ENCODE measurements around the gene KIT. TPM values are rescaled to one million over a fixed set of nuclear protein-coding genes. Genes with fewer than 3 reads are reported as not detected.
"Not testable (repeated sequence)": the region's sequence is repeated elsewhere in the genome, so short reads cannot be mapped to it uniquely, and the experiment has no call there.

KIT gene
- 10 to 100 TPM; 17.4 to 19.2 (median 17.8) TPM for polyA plus RNA-seq (ENCODE audit: insufficient read length in 3 of 3)

GRCh38 chr4:54657551-54658251 lies at the start of gene KIT:
TSS of gene KIT (plus strand) at chr4:54657957. CDS start at chr4:54658015, 58 bp downstream.
- peak; percentile 54 to 61 (median 54) for DNase-seq (ENCODE audit: low read depth in 3 of 3, low spot score in 2 of 3)

DNA sequence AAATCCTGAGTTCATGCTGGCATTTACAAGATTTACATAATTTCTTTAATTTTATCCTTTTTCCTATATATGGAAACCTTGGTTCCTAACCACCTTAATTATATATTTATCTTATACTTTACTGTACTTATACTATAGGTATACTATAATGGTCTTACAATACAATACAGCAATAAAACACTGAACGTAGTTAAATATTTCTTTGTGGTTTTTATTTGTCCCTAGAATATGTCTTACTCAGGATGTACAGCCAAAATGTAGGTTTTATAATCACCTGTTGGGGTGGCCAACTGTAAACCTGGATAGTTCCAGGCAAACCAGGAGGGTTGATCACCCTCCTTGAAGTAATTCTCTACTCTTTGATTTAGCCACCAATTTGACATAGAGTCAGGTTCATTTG lies 48.4 kb upstream of the KIT start:
- DNase-seq (ENCODE audit: low read depth in 3 of 3, low spot score in 2 of 3) = no peak

DNA sequence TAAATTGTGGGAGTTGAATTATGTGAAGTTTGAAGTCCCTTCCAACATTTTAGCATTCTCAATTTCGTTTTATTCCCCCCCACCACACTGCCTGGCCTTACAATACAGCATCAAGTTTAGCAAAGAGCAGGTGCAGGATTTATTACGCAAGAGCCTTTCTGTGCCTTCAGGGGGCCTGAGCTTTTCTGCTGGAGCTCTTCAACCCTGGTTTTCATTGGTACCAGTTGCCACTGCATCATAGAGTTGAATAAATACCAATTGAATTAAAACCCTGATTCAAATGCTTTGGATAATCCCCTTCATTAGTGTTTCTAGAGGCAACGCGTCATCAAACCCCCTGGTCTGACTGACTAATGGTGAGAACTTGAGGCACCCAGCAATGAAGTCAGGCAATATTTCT lies 43.6 kb upstream of the KIT start:
- no peak for DNase-seq (ENCODE audit: low read depth in 3 of 3, low spot score in 2 of 3)

- no peak for DNase-seq (ENCODE audit: low read depth in 3 of 3, low spot score in 2 of 3)
Measured at GRCh38 chr4:54620773-54621172, 37.0 kb upstream of the KIT start.

DNA sequence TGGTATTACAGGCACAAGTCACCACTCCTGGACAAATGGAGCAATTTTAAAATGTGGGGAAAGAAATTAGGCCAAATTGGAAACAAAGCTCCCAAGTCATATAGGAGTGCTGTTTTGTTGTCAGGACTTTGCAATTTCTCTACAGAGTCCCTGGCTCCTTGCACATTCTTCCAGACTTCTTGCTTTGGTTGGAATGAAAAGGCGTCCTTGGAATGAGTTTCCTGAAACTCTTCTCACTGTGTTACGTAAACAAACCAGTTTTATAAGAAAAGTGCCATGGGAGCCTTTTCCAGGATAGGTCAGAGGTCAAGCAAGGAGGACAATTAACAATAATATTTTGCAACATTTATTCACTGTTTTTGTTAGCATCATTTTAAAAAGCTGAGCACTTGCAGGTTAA lies 32.4 kb upstream of the KIT start:
- DNase-seq (ENCODE audit: low read depth in 3 of 3, low spot score in 2 of 3) = no peak

DNA sequence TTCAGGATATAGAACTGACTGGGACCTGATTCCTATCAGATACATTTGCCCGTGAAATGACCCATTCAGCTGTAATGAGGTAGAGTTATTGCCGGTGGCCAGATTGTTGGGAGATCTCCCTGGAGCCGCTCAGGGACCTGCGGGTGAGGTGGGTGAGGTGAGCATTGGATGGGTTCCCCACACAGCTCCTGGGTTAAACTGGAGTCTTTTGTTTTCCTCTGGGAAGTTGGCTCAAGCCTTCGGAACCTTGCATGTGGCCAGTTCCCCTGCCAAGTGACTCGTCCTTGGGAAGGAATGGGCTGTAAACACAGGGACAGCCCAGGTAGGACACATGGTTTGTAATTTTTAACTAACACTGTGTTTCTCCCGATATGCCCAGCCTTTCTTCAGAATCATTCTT lies 31.6 kb upstream of the KIT start:
- no peak for DNase-seq (ENCODE audit: low read depth in 3 of 3, low spot score in 2 of 3)

DNA sequence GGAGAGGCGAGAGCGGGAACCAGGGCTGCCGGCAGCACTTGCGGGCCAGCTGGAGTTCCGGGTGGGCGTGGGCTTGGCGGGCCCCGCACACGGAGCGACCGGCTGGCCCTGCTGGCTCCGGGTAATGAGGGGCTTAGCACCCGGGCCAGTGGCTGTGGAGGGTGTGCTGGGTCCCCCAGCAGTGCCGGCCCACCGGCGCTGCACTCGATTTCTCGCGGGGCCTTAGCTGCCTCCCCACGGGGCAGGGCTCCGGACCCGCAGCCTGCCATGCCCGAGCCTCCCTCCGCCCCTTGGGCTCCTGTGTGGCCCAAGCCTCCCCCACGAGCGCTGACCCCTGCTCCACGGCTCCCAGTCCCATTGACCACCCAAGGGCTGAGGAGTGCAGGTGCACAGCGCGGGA lies 25.2 kb upstream of the KIT start:
- no peak for DNase-seq (ENCODE audit: low read depth in 3 of 3, low spot score in 2 of 3)

DNA sequence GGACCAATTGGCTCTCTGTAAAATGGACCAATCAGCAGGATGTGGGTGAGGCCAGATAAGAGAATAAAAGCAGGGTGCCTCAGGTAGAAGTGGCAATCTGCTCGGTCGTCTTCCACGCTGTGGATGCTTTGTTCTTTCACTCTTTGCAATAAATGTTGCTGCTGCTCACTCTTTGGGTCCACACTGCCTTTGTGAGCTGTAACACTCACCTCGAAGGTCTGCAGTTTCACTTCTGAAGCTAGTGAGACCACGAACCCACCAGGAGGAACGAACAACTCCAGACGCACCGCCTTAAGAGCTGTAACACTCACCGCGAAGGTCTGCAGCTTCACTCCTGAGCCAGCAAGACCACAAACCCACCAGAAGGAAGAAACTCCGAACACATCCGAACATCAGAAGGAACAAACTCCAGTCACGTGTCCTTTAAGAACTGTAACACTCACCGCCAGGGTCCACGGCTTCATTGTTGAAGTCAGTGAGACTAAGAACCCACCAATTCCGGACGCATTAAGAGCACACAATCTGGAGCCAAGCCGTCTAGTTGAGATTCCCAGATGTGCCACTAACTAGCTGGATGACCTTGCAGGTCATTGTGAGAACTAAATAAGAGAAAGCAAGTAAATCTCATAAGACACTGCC lies 24.5 kb upstream of the KIT start:
- not testable (repeated sequence) for DNase-seq (ENCODE audit: low read depth in 3 of 3, low spot score in 2 of 3)

DNA sequence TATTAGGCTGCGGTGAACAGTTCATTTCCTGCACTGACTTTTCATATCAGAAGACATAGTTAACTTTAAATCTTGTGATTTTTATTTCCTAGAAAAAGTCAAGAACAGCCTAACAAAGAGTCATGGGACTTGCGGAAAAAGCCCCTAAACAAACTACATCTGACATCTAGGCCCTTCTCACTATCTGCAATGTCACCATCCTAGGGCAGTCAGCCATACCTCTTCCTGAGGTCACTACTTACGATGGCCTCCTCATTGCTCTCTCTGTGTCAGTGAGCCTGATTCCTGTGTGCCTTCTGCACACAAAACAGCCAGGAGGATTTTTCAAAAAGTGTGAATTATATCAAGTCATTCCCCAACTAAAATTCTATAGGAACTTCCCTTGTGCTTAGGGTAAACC lies 22.4 kb upstream of the KIT start:
- DNase-seq (ENCODE audit: low read depth in 3 of 3, low spot score in 2 of 3) = no peak

DNA sequence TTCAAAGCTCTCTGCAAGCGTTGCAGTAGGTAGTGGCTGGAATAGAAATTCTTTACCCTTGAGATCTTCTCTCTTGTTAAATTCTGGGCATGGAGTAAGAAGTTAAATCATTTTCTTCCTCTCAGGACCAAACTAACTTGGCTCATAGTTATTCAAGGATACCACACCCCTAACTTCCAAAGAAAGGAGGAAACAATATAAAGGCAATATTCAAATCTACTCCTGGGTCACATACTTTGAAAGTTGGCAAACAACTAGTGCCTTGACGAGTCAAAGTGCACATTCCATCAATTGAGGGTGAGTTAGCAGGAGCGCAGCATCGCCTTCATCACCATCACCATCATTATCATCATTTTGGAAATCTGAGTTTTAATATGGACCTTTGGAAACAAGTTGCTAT lies 20.4 kb upstream of the KIT start:
- no peak for DNase-seq (ENCODE audit: low read depth in 3 of 3, low spot score in 2 of 3)

DNA sequence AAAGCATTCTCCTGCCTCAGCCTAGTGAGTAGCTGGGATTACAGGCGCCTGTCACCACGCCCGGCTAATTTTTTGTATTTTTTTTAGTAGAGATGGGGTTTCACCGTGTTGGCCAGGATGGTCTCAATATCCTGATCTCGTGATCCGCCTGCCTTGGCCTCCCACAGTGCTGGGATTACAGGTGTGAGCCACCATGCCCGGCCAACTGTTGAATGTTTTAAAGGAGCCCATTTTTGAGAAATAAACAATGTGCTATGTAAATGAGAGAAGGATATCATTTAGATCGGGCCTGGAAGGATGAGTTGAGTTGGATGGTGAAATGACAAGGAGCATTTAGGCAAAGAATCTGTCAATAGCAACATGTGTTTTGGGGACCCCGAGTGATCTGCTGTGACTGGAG lies 16.7 kb upstream of the KIT start:
- DNase-seq (ENCODE audit: low read depth in 3 of 3, low spot score in 2 of 3) = not testable (repeated sequence)

GRCh38 chr4:54643172-54643571 lies 14.6 kb upstream of the KIT start:
- no peak for DNase-seq (ENCODE audit: low read depth in 3 of 3, low spot score in 2 of 3)

- no peak for DNase-seq (ENCODE audit: low read depth in 3 of 3, low spot score in 2 of 3)
Measured at GRCh38 chr4:54643958-54644751, 13.6 kb upstream of the KIT start.

GRCh38 chr4:54645830-54646229 lies 11.9 kb upstream of the KIT start:
- no peak for DNase-seq (ENCODE audit: low read depth in 3 of 3, low spot score in 2 of 3)

- DNase-seq (ENCODE audit: low read depth in 3 of 3, low spot score in 2 of 3) = no peak
Measured at GRCh38 chr4:54647070-54647469, 10.7 kb upstream of the KIT start.

DNA sequence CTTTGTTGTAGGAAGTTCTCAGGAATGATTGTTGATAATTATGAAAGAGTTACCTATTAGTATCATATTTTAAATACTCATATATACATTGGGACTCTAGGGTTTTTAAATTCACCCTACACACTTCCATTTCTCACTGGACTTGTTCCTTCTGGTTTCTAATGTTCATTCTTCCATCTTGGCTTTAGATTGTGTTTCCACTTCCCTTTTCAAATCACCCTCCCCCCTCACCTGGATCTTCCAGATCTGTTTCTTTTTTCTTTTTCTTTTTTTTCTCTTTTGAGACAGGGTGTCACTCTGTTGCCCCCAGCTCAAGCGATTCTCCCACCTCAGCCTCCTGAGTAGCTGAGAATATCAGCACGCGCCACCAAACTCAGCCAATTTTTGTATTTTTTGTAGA lies 6.7 kb upstream of the KIT start:
- no peak for DNase-seq (ENCODE audit: low read depth in 3 of 3, low spot score in 2 of 3)

DNA sequence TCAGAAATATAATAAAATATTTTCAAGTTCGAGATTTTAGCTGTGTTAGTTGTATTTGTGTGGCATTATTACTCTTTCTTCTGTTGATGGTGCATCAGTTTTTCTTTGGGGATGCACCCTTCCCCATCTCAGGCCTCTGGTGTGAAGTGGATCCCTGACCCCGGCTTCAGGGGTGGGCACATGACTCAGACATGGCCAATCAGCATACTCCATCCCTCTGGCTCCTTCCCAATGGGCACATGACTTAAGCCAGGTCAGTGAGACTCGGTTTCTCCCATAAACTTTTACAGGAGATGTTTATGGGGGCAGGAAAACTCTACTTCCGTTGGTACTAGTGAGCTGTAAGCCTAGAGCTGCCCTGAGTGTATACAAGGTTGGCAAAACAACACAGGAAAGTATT lies 3.0 kb upstream of the KIT start:
- DNase-seq (ENCODE audit: low read depth in 3 of 3, low spot score in 2 of 3) = no peak

GRCh38 chr4:54657185-54657550 lies 589 bp upstream of the KIT start:
- DNase-seq (ENCODE audit: low read depth in 3 of 3, low spot score in 2 of 3) = peak in 1 of 3 donors; percentile 26

GRCh38 chr4:54658252-54659093 lies 716 bp downstream of the KIT start:
- DNase-seq (ENCODE audit: low read depth in 3 of 3, low spot score in 2 of 3) = peak; percentile 23 to 44 (median 31)

DNA sequence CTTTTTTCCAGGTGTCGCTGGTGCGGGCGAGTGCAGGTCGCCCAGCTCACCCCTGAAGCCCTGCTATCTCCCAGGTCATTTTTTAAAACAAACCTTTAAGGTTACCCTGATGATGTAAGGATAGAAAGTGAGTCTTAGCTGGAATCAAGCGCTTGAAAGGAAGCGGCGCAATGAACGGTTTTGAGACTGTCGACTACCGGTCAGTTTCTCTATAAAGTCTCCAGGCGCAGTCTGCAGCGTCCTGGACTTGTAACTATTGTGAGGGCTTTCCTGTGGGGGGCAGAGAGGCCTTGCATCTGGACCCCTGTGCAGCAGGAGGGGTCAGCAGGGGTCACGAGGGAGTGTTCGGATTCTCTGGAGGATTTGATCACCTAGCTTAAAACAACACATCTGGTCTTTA lies 1.6 kb downstream of the KIT start:
- DNase-seq (ENCODE audit: low read depth in 3 of 3, low spot score in 2 of 3) = peak in 1 of 3 donors; percentile 10
